ENCODE measurements around the gene GLT8D1. TPM values are rescaled to one million over a fixed set of nuclear protein-coding genes. Genes with fewer than 3 reads are reported as not detected.

GLT8D1 gene
- total RNA-seq, 3 donors from 2014 or later (not counting 1 experiment from before 2014, with no cell fraction given), result 31.1 to 39.4 (median 38.2) TPM

GRCh38 chr3:52695798-52696671 is 9.6 kb downstream of the GLT8D1 start:
- H3K4me1 Mint-ChIP-seq, result peaks cover 18 to 19% of the 10 kb centered on the region in 2 donors
- no peak for TF ChIP-seq CTCF (IDR thresholded peaks at IDR 0.05)
- DNase-seq, result no peak
- H3K4me1 ChIP-seq (ENCODE audit: control insufficient read depth, insufficient read depth, low read length), result peaks cover 7% of the 10 kb centered on the region
- H3K27ac Mint-ChIP-seq, result peak overlapping the region; percentile 73 to 93
- H3K27me3 ChIP-seq (ENCODE audit: control insufficient read depth, insufficient read depth, low read length), result no peaks in the 10 kb centered on the region
- H3K9me3 Mint-ChIP-seq, result no peaks in the 10 kb centered on the region
- H3K36me3 Mint-ChIP-seq, result peaks cover 27% of the 10 kb centered on the region
- H3K27me3 Mint-ChIP-seq (ENCODE audit: low read depth in 2 of 2), result no peaks in the 10 kb centered on the region
- ATAC-seq, result no peak
- intact Hi-C loops (cut with micrococcal nuclease), result no loop called here
- H3K4me3 Mint-ChIP-seq, result no peak overlapping the region
- H3K27ac ChIP-seq (ENCODE audit: low read length), result no peak overlapping the region
- H3K36me3 ChIP-seq (ENCODE audit: control insufficient read depth, insufficient read depth, low read length), result peaks cover 58% of the 10 kb centered on the region
- H3K9me3 ChIP-seq (ENCODE audit: control insufficient read depth, insufficient read depth, low read length), result no peaks in the 10 kb centered on the region
- H3K4me3 ChIP-seq (ENCODE audit: low read length), result no peak overlapping the region
- 90% methylated on average over 4 of the region's 4 CpGs for WGBS (ENCODE audit: insufficient coverage)

GRCh38 chr3:52694528-52695189 is 10.9 kb downstream of the GLT8D1 start:
- Histone ChIP-seq H3K36me3 (ENCODE audit: control insufficient read depth, insufficient read depth, low read length) (peaks cover 68% of the 10 kb centered on the region), H3K27ac (ENCODE audit: low read length) (no peak overlapping the region), H3K27me3 (ENCODE audit: control insufficient read depth, insufficient read depth, low read length) (no peaks in the 10 kb centered on the region), H3K9me3 (ENCODE audit: control insufficient read depth, insufficient read depth, low read length) (no peaks in the 10 kb centered on the region), H3K4me1 (ENCODE audit: control insufficient read depth, insufficient read depth, low read length) (peaks cover 7% of the 10 kb centered on the region), H3K4me3 (ENCODE audit: low read length) (no peak overlapping the region)
- peak overlapping the region in 1 of 2 donors; percentile 73 for H3K27ac Mint-ChIP-seq
- DNase-seq (no peak), ATAC-seq (no peak)
- H3K4me1 Mint-ChIP-seq, result peaks cover 18 to 19% of the 10 kb centered on the region in 2 donors
- H3K9me3 Mint-ChIP-seq, result no peaks in the 10 kb centered on the region
- H3K36me3 Mint-ChIP-seq, result peaks cover 35% of the 10 kb centered on the region
- WGBS (ENCODE audit: insufficient coverage), result 88% methylated on average over 7 of the region's 7 CpGs
- intact Hi-C loops (cut with micrococcal nuclease), result no loop called here
- no peak overlapping the region for H3K4me3 Mint-ChIP-seq
- no peaks in the 10 kb centered on the region for H3K27me3 Mint-ChIP-seq (ENCODE audit: low read depth in 2 of 2)
- TF ChIP-seq CTCF (IDR thresholded peaks at IDR 0.05), result no peak

GRCh38 chr3:52693071-52693470 is 12.5 kb downstream of the GLT8D1 start:
- Mint-ChIP-seq H3K9me3 (no peaks in the 10 kb centered on the region), H3K36me3 (peaks cover 49% of the 10 kb centered on the region), H3K27ac (peak overlapping the region; percentile 25 to 37), H3K27me3 (ENCODE audit: low read depth in 2 of 2) (no peaks in the 10 kb centered on the region), H3K4me1 (peaks cover 18 to 19% of the 10 kb centered on the region in 2 donors), H3K4me3 (no peak overlapping the region)
- no peak for TF ChIP-seq CTCF (IDR thresholded peaks at IDR 0.05)
- intact Hi-C loops (cut with micrococcal nuclease), result no loop called here
- H3K27me3 ChIP-seq (ENCODE audit: control insufficient read depth, insufficient read depth, low read length), result no peaks in the 10 kb centered on the region
- no peaks in the 10 kb centered on the region for H3K9me3 ChIP-seq (ENCODE audit: control insufficient read depth, insufficient read depth, low read length)
- H3K4me3 ChIP-seq (ENCODE audit: low read length), result no peak overlapping the region
- H3K36me3 ChIP-seq (ENCODE audit: control insufficient read depth, insufficient read depth, low read length), result peaks cover 83% of the 10 kb centered on the region
- ATAC-seq (no peak), DNase-seq (no peak)
- H3K4me1 ChIP-seq (ENCODE audit: control insufficient read depth, insufficient read depth, low read length), result peaks cover 7% of the 10 kb centered on the region
- H3K27ac ChIP-seq (ENCODE audit: low read length), result no peak overlapping the region

Measured in natural killer cell (primary cell).